AG04449 (cell line): ENCODE measurements around the gene NPB.

ENCODE experiments used
- CTCF ChIA-PET: fragments of 350-600 bp; formaldehyde crosslinking; extraction: SDS; loops from one replicate; lab custom pipeline; 2021; ENCODE audit warnings: antibody characterized with exemption; lab: Yijun Ruan, JAX
- POLR2A ChIA-PET: fragments of 400-600, 350-600 bp; formaldehyde crosslinking; extraction: SDS; loops from one replicate; lab custom pipeline; 2020; ENCODE audit warnings: antibody characterized with exemption, inconsistent platforms; lab: Yijun Ruan, JAX
- DNase-seq: peaks from one replicate; pipeline ENCODE4 v3.0.0-alpha.2; 2010; ENCODE audit warnings: low read depth, low spot score
- H3K4me3 ChIP-seq: 2 replicates; pipeline ENCODE4 v1.5.1; 2011; ENCODE audit warnings: low read depth, mild to moderate bottlenecking, control low read depth, low read length
- CTCF ChIP-seq: IDR thresholded peaks from one replicate; pipeline ENCODE4 v1.5.1; 2011; ENCODE audit warnings: mild to moderate bottlenecking, moderate library complexity, low read length, control low read depth, inconsistent platforms; ENCODE audit not compliant: insufficient read depth; ENCODE audit errors: missing control alignments

The NPB gene

GRCh38 chr17:81865733-81866439 is 36.2 kb upstream of the NPB start:
- CTCF ChIA-PET: interaction anchor here (0.6 kb wide), 1 partner anchor 26 kb away, joined by 3 read pairs; no protein-coding TSS in a partner anchor
- no peak for DNase-seq
- no peak overlapping the region for H3K4me3 ChIP-seq
- POLR2A ChIA-PET: interaction anchor here (1.0 to 1.6 kb wide), 3 partner anchors 10 to 182 kb away, joined by 3 to 4 read pairs (median 3); partner anchors contain the start of genes ARL16, HGS and MRPL12
- TF ChIP-seq CTCF: no peak

- no peak for DNase-seq
- CTCF ChIA-PET: interaction anchor here (0.8 kb wide), 1 partner anchor 131 kb away, joined by 3 read pairs; no protein-coding TSS in a partner anchor
- POLR2A ChIA-PET: interaction anchor here (1.0 to 1.6 kb wide), 2 partner anchors 11 to 163 kb away, joined by 3 to 4 read pairs; partner anchors contain the start of gene MRPL12
- TF ChIP-seq CTCF: no peak
- no peak overlapping the region for H3K4me3 ChIP-seq
Measured at GRCh38 chr17:81866440-81867169, 35.4 kb upstream of the NPB start.

- no peak for DNase-seq
- no peak for TF ChIP-seq CTCF
Measured at GRCh38 chr17:81867170-81867990, 34.7 kb upstream of the NPB start.

GRCh38 chr17:81867991-81868673 is 33.9 kb upstream of the NPB start:
- no peak for TF ChIP-seq CTCF
- peak overlapping the region; percentile 15; the same call in 1 of the 2 replicates for H3K4me3 ChIP-seq
- DNase-seq: no peak
- ChIA-PET POLR2A (no interaction called here), CTCF (interaction anchor here (1.3 to 2.9 kb wide), 4 partner anchors 12 to 56 kb away, joined by 3 to 15 read pairs (median 4); no protein-coding TSS in a partner anchor)

More at GRCh38 chr17:81867170-81867990, 34.7 kb upstream of the NPB start:
- CTCF ChIA-PET: interaction anchor here (0.8 to 2.1 kb wide), 2 partner anchors 57 to 132 kb away, joined by 3 to 5 read pairs; no protein-coding TSS in a partner anchor
- no peak overlapping the region for H3K4me3 ChIP-seq
- POLR2A ChIA-PET: no interaction called here

- ChIA-PET CTCF (interaction anchor here (0.6 to 2.9 kb wide), 15 partner anchors 8 to 152 kb away, joined by 3 to 15 read pairs (median 4); partner anchors contain the start of genes P4HB and PCYT2), POLR2A (interaction anchor here (0.7 to 2.6 kb wide), 6 partner anchors 8 to 156 kb away, joined by 3 to 28 read pairs (median 4); partner anchors contain the start of gene P4HB)
- DNase-seq: peak; percentile 54
- no peak for TF ChIP-seq CTCF
- peak overlapping the region; percentile 81 for H3K4me3 ChIP-seq
Measured at GRCh38 chr17:81868674-81869220, 33.3 kb upstream of the NPB start.
